HepG2 (cell line): ENCODE measurements around the gene GLI3. TPM values are rescaled to one million over a fixed set of nuclear protein-coding genes. Genes with fewer than 3 reads are reported as not detected.

Experiments
- ATAC-seq: fragments of 200-7000 bp; cut with Tn5 transposase; 3 replicates; pipeline ENCODE4 v1.9.1; 2020; ENCODE audit warnings: mild to moderate bottlenecking, moderate library complexity
- BruUV-seq: library from RNA; stranded (reverse); fragments of 400-500 nt; replicated peaks from 2 replicates; lab custom pipeline; 2021; lab: Mats Ljungman, UMichigan
- CTCF ChIA-PET: fragments of 300-600 bp; formaldehyde crosslinking; extraction: SDS; loops from one replicate; lab custom pipeline; 2021; ENCODE audit warnings: low total read pairs, inconsistent platforms, low intra/inter-chr PET ratio; lab: Yijun Ruan, JAX
- POLR2A ChIA-PET: fragments of 350-600 bp; sonication (Branson Sonifier 250); formaldehyde crosslinking; loops from one replicate; lab custom pipeline; 2020; ENCODE audit warnings: antibody characterized with exemption, inconsistent platforms; lab: Yijun Ruan, JAX
- DNase-seq: peaks from one replicate; pipeline ENCODE4 v3.0.0-alpha.2; 2015; ENCODE audit warnings: low spot score
- FAIRE-seq: peaks from 3 replicates; lab custom pipeline; 2011; peaks lifted over from hg19 to GRCh38; lab: Jason Lieb, UNC
- H2AFZ ChIP-seq: one replicate; pipeline ENCODE4 v1.6.1; 2011; ENCODE audit warnings: low read length, inconsistent platforms
- H3K27ac ChIP-seq: fragments of 300-600 bp; 3 replicates; pipeline ENCODE4 v1.8.0; 2011; ENCODE audit warnings: mixed run types, mild to moderate bottlenecking, mixed read lengths, low read length, inconsistent platforms; ENCODE audit not compliant: insufficient read depth; ENCODE audit errors: extremely low read length
- H3K27me3 ChIP-seq, 2 experiments: fragments of 200-600 bp in 1 of 2; 2 replicates in 1 of 2; 3 replicates in 1 of 2; pipeline versions ENCODE4 v1.6.0 to v1.8.0; 2011; ENCODE audit warnings: low read length in 2 of 2, mild to moderate bottlenecking in 2 of 2, moderate library complexity in 2 of 2, inconsistent platforms in 1 of 2; ENCODE audit not compliant: insufficient read depth in 2 of 2, control insufficient read depth in 1 of 2
- H3K36me3 ChIP-seq, 2 experiments: fragments of 200-600 bp in 1 of 2; replicated peaks in 1 of 2; 2 replicates in 1 of 2; 3 replicates in 1 of 2; pipeline versions ENCODE4 v1.5.1 to v1.8.0; 2011; ENCODE audit warnings: low read length in 2 of 2, inconsistent platforms in 1 of 2; ENCODE audit not compliant: insufficient read depth in 2 of 2, control insufficient read depth in 1 of 2
- H3K4me1 ChIP-seq: 2 replicates; pipeline ENCODE4 v1.5.1; 2012; ENCODE audit warnings: low read length, inconsistent platforms; ENCODE audit not compliant: insufficient read depth
- H3K4me2 ChIP-seq: 2 replicates; pipeline ENCODE4 v1.6.0; 2011; ENCODE audit warnings: low read depth, low read length, inconsistent platforms
- H3K4me3 ChIP-seq, 3 experiments: fragments of 200-600 bp in 1 of 3; sonication (generic), shearing (Covaris generic) in 1 of 3; replicated peaks in 1 of 3; 2 replicates each; pipeline ENCODE4 v1.5.1; 2011 to 2016; ENCODE audit warnings: low read length in 3 of 3, inconsistent platforms in 2 of 3, low read depth in 2 of 3, mild to moderate bottlenecking in 2 of 3, control low read depth in 1 of 3, mixed read lengths in 1 of 3; ENCODE audit not compliant: insufficient read depth in 1 of 3
- H3K79me2 ChIP-seq: one replicate; pipeline ENCODE4 v1.6.1; 2011; ENCODE audit warnings: low read length, inconsistent platforms; ENCODE audit not compliant: insufficient read depth
- H3K9ac ChIP-seq: 2 replicates; pipeline ENCODE4 v1.6.0; 2011; ENCODE audit warnings: mild to moderate bottlenecking, low read depth, low read length, inconsistent platforms; ENCODE audit not compliant: insufficient read depth
- H3K9me3 ChIP-seq: 2 replicates; pipeline ENCODE4 v1.5.1; 2012; ENCODE audit warnings: mild to moderate bottlenecking, low read length
- H4K20me1 ChIP-seq: 2 replicates; pipeline ENCODE4 v1.6.0; 2011; ENCODE audit warnings: inconsistent platforms, mild to moderate bottlenecking, low read length, moderate library complexity; ENCODE audit not compliant: insufficient read depth
- ETV6 ChIP-seq: sonication (generic); formaldehyde crosslinking; conservative IDR thresholded peaks from 2 replicates; pipeline ENCODE4 v1.4.0; 2020; ENCODE audit warnings: missing genetic modification reagents
- FOXK2 ChIP-seq: fragments of 450-650 bp; IDR thresholded peaks from 2 replicates; pipeline ENCODE4 v1.6.1; 2016
- GABPA ChIP-seq, 2 experiments: IDR thresholded peaks; 2 replicates each; pipeline ENCODE4 v1.6.1; 2011 to 2016; ENCODE audit warnings: low read depth in 2 of 2, low read length in 1 of 2, missing biosample characterization in 1 of 2, missing genetic modification characterization in 1 of 2
- HHEX ChIP-seq: IDR thresholded peaks from 2 replicates; pipeline ENCODE4 v1.6.1; 2016; ENCODE audit warnings: control low read depth
- KDM1A ChIP-seq: IDR thresholded peaks from 2 replicates; pipeline ENCODE4 v1.6.1; 2016; ENCODE audit warnings: missing compliant biosample characterization
- NKX3-1 ChIP-seq: sonication (generic); formaldehyde crosslinking; IDR thresholded peaks from 2 replicates; pipeline ENCODE4 v1.5.0; 2020; ENCODE audit warnings: missing genetic modification reagents
- NR2F1 ChIP-seq, 2 experiments: fragments of 450-650 bp in 1 of 2; formaldehyde crosslinking in 1 of 2; IDR thresholded peaks; 2 replicates each; pipeline versions ENCODE4 v1.5.0 to v1.6.1; 2016 to 2020; ENCODE audit warnings: mild to moderate bottlenecking in 1 of 2, missing compliant biosample characterization in 1 of 2, missing genetic modification reagents in 1 of 2, moderate library complexity in 1 of 2
- NR3C1 ChIP-seq: sonication (generic); formaldehyde crosslinking; IDR thresholded peaks from 2 replicates; pipeline ENCODE4 v1.4.0; 2020; ENCODE audit warnings: missing genetic modification reagents
- SP5 ChIP-seq: IDR thresholded peaks from 2 replicates; pipeline ENCODE4 v1.6.1; 2016; ENCODE audit warnings: low read depth, borderline replicate concordance
- ZMAT3 ChIP-seq: sonication (generic); formaldehyde crosslinking; conservative IDR thresholded peaks from 2 replicates; pipeline ENCODE4 v1.7.0; 2021; ENCODE audit warnings: missing genetic modification reagents
- ZNF530 ChIP-seq: sonication (generic); formaldehyde crosslinking; IDR thresholded peaks from 2 replicates; pipeline ENCODE4 v1.5.0; 2020; ENCODE audit warnings: low read depth, mild to moderate bottlenecking, missing genetic modification reagents
- whole genome bisulfite sequencing: methylation state at CpG from one replicate; pipeline ENCODE4 v1.1.6; 2017; ENCODE audit warnings: low lambda C conversion rate; 5-methylcytosine and 5-hydroxymethylcytosine counted together
- in situ Hi-C: cut with HindIII; loops from 2 replicates; pipeline ENCODE4 v1.10.0; 2017; ENCODE audit warnings: low pct_unique_long_range_greater_than_20kb; ENCODE audit not compliant: extremely low pct_ligation_motif_present
- intact Hi-C: fragments of 100-400 bp; cut with micrococcal nuclease; formaldehyde crosslinking; loops from one replicate; pipeline ENCODE4 v1.10.0; 2022; ENCODE audit not compliant: unreplicated experiment
- polyA plus RNA-seq, 8 experiments: library from polyadenylated mRNA; depleted of rRNA in 3 of 8; stranded (reverse) in 7 of 8; unstranded in 1 of 8; fragments of >200 nt; fragmentation: Illumina TruSeq in 4 of 8; extraction: Trizol in 4 of 8; gene quantifications; 2 replicates each; pipeline versions ENCODE4 v1.2.1 to v1.2.3, GENCODE V29; 2011 to 2016; ENCODE audit warnings: low read depth in 4 of 8, missing spikeins in 1 of 8, mixed read lengths in 1 of 8; ENCODE audit not compliant: insufficient read depth in 1 of 8
- total RNA-seq, 5 experiments: library from RNA; depleted of rRNA; stranded (reverse); fragments of >200 nt; fragmentation: Illumina TruSeq; extraction: Trizol; gene quantifications; 2 replicates each; pipeline ENCODE4 v1.2.3, GENCODE V29; 2016; ENCODE audit warnings: low read depth in 1 of 5
- TF ChIP-seq, protein P1 (sequence below): sonication (generic); formaldehyde crosslinking; IDR thresholded peaks from 2 replicates; pipeline ENCODE4 v1.4.0; 2020; ENCODE audit warnings: missing genetic modification reagents
- TF ChIP-seq, protein P2 (sequence below): IDR thresholded peaks from 2 replicates; pipeline ENCODE4 v1.6.1; 2016; ENCODE audit warnings: low read depth, control low read depth
- TF ChIP-seq, protein P3 (sequence below): sonication (generic); formaldehyde crosslinking; IDR thresholded peaks from 2 replicates; pipeline ENCODE4 v1.4.0; 2020; ENCODE audit warnings: missing genetic modification reagents; ENCODE audit errors: not compliant biosample characterization
- TF ChIP-seq, protein P4 (sequence below): sonication (generic); formaldehyde crosslinking; IDR thresholded peaks from 2 replicates; pipeline ENCODE4 v1.4.0; 2020; ENCODE audit warnings: missing genetic modification reagents

The GLI3 gene
- total and polyA plus RNA-seq, 2 of the 13 experiments (the other 11 are each of a cell fraction or from before 2014, with no cell fraction given): not detected

DNA sequence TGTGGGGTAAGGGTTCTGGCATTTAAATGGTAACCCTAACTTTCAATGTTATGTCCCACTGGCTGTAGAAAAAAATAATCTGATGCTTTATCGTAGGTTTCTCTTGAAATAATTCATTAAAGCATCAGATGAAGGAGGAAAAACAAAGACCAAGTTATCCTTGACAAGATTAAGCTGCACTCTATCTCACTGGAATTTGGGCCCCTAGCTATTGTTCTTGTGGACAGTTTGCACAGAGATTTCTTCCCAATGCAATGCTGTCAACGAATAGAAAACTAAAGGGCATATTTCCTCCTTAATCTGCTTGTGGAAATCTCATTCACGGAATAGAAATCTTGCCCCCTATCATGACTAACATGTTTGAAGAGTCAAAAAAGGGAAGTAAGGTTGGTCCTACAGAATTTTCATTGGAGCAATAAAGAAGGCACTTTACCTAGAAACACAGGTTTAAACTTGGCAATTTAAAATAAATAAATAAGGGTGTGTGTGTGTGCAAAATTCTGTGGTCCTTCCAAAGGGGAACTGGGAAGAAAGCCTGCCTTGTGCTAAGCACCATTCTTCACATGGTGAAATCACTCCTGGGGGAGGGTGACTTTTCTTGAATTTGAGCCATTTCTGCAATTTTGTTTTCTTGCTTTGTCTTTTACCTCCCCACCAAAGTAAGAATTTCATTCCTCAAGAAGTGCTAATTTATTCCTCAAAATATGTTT lies 242.8 kb downstream of the GLI3 start (continued):
- no peak for TF ChIP-seq NR2F1 (CRISPR knock-in tag; IDR thresholded peaks at IDR 0.05)
- TF ChIP-seq, protein P1, sequence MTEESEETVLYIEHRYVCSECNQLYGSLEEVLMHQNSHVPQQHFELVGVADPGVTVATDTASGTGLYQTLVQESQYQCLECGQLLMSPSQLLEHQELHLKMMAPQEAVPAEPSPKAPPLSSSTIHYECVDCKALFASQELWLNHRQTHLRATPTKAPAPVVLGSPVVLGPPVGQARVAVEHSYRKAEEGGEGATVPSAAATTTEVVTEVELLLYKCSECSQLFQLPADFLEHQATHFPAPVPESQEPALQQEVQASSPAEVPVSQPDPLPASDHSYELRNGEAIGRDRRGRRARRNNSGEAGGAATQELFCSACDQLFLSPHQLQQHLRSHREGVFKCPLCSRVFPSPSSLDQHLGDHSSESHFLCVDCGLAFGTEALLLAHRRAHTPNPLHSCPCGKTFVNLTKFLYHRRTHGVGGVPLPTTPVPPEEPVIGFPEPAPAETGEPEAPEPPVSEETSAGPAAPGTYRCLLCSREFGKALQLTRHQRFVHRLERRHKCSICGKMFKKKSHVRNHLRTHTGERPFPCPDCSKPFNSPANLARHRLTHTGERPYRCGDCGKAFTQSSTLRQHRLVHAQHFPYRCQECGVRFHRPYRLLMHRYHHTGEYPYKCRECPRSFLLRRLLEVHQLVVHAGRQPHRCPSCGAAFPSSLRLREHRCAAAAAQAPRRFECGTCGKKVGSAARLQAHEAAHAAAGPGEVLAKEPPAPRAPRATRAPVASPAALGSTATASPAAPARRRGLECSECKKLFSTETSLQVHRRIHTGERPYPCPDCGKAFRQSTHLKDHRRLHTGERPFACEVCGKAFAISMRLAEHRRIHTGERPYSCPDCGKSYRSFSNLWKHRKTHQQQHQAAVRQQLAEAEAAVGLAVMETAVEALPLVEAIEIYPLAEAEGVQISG (CRISPR knock-in tag): no peak

DNA sequence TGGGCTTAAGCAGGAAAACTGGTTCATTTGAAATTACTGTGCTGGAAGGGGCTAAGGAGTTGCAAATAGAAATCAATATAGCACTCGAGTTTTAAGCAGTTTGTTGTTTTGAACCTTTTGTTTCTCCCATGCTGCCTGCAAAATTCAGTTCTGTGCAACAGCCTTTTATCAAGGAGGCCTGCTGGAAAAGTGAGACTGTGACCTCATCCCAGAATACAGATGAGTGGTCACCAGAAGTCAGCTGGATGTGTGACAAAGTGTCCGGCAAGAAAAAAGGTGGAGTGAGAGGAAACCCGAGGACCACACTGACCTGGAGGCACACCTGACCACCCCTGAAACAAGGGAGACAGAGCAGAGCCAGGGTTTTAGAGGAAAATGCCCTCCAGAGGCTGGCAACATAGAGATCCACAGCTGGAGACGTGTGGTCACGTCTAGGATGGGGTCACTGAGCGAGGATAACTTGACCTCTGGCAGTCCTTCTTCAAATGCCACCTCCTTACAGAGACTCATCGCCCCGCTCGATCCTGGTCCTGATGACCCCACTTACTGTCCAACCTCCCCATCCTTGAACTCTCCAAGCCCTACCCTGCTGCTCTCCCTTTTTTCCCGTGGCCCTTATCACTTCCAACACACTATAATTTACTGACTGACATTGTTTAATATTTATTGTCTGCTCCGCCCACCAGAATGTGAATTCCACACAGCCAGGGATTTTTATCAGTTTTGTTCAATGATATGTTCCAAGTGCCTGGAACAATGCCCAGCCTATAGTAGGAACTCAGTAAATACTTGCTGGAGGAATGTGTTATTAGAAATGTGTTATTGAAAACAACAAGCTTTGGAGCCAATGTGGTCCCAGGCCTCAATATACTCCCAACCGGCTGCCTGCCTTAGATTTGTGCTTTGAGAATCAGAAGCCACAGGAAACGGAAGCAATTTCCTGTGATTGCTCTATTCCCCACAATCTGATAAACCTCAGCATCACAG lies 243.8 kb downstream of the GLI3 start:
- WGBS: 9% methylated on average over 10 of the region's 13 CpGs
- H3K4me1 ChIP-seq: no peaks in the 10 kb centered on the region
- intact Hi-C loops: no loop called here
- TF ChIP-seq SP5 (no peak), ETV6 (CRISPR knock-in tag) (no peak), FOXK2 (no peak), GABPA (IDR thresholded peaks at IDR 0.05; ENCODE audit: low read depth, low read length) (no peak), GABPA (CRISPR knock-in tag; IDR thresholded peaks at IDR 0.05; ENCODE audit: low read depth) (no peak), NR3C1 (CRISPR knock-in tag) (no peak), ZMAT3 (CRISPR knock-in tag) (no peak), NKX3-1 (CRISPR knock-in tag) (no peak), ZNF530 (CRISPR knock-in tag) (no peak), HHEX (CRISPR knock-in tag) (no peak), KDM1A (no peak)
- TF ChIP-seq, protein P2, sequence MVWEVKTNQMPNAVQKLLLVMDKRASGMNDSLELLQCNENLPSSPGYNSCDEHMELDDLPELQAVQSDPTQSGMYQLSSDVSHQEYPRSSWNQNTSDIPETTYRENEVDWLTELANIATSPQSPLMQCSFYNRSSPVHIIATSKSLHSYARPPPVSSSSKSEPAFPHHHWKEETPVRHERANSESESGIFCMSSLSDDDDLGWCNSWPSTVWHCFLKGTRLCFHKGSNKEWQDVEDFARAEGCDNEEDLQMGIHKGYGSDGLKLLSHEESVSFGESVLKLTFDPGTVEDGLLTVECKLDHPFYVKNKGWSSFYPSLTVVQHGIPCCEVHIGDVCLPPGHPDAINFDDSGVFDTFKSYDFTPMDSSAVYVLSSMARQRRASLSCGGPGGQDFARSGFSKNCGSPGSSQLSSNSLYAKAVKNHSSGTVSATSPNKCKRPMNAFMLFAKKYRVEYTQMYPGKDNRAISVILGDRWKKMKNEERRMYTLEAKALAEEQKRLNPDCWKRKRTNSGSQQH (CRISPR knock-in tag): no peak
- TF ChIP-seq, protein P3, sequence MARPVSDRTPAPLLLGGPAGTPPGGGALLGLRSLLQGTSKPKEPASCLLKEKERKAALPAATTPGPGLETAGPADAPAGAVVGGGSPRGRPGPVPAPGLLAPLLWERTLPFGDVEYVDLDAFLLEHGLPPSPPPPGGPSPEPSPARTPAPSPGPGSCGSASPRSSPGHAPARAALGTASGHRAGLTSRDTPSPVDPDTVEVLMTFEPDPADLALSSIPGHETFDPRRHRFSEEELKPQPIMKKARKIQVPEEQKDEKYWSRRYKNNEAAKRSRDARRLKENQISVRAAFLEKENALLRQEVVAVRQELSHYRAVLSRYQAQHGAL (CRISPR knock-in tag): no peak
- TF ChIP-seq, protein P4, sequence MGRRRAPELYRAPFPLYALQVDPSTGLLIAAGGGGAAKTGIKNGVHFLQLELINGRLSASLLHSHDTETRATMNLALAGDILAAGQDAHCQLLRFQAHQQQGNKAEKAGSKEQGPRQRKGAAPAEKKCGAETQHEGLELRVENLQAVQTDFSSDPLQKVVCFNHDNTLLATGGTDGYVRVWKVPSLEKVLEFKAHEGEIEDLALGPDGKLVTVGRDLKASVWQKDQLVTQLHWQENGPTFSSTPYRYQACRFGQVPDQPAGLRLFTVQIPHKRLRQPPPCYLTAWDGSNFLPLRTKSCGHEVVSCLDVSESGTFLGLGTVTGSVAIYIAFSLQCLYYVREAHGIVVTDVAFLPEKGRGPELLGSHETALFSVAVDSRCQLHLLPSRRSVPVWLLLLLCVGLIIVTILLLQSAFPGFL (CRISPR knock-in tag): no peak

More for the DNA sequence above, 243.8 kb downstream of the GLI3 start:
- no TSS peak for BruUV-seq
- DNase-seq (no peak), ATAC-seq (no peak), FAIRE-seq (no peak)
- in situ Hi-C loops: no loop called here
- H3K36me3 ChIP-seq: no peaks in the 10 kb centered on the region
- H3K9ac ChIP-seq: no peak overlapping the region
- H3K27me3 ChIP-seq: no peaks in the 10 kb centered on the region; a peak in 1 of 5 replicates
- no peaks in the 10 kb centered on the region for H3K9me3 ChIP-seq
- no peak overlapping the region for H2AFZ ChIP-seq
- no peak overlapping the region for H3K4me3 ChIP-seq
- H3K79me2 ChIP-seq: no peaks in the 10 kb centered on the region
- no peaks in the 10 kb centered on the region for H4K20me1 ChIP-seq
- H3K4me2 ChIP-seq: no peak overlapping the region
- CTCF ChIA-PET: no interaction called here
- POLR2A ChIA-PET: no interaction called here
- no peak overlapping the region for H3K27ac ChIP-seq
